GM19455 (cell line): Measurements from ENCODE around the gene ARID1B.

Experiments
- ATAC-seq: cut with Tn5 transposase; IDR thresholded peaks from one replicate; pipeline ENCODE4 v1.9.1; 2021; ENCODE audit not compliant: unreplicated experiment

The ARID1B gene

DNA sequence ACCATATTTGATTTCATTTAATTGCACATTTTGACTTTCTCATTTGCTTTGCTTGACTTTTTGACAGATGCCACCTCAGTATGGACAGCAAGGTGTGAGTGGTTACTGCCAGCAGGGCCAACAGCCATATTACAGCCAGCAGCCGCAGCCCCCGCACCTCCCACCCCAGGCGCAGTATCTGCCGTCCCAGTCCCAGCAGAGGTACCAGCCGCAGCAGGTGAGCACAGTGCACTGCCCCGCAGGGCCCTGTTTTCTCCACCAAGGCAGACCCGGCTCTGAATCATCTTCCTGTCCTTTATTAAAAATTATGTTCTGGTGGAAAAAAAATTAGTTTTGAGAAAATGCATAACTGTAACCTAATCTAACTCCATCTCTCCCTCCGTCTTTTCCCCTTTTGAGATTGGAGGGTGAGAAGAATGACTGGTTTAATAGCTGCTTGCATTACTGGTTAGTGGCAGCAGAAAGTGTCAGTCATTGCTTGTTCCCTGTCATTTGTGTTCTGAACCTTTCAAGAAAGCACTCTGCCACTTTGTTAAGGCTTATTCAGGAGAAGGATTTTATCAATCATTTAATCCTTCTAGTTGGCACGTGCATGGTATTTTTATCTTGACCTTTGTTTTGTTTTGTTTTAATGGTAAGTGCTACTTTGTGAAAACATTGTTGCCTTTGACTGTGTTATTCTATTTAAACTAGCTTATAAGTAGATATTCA lies 124.3 kb downstream of the ARID1B start:
- ATAC-seq: no peak

- ATAC-seq: no peak
Measured at GRCh38 chr6:156902782-156903181, 125.6 kb downstream of the ARID1B start.

- ATAC-seq: no peak
Measured at GRCh38 chr6:156904176-156904967, 127.2 kb downstream of the ARID1B start.

DNA sequence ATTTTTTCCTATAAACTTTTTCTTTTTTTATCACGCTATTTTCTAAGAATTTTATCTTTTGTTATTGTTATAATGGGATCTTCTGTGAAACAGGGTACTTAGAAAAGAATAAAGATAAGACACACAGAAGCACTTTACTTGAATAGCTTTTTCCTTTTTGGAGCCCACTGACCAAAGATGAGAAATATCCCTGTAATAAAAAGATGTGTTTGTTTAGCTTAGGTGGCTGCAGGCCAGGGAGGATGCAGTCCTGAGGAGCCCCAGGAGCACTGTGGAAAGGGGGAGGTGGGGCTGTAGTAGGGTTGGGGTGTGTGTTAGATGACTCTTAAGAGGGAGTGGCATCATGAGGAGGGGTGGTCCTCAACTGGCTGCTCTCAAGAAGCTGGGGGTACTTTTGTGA lies 128.6 kb downstream of the ARID1B start:
- ATAC-seq: no peak

DNA sequence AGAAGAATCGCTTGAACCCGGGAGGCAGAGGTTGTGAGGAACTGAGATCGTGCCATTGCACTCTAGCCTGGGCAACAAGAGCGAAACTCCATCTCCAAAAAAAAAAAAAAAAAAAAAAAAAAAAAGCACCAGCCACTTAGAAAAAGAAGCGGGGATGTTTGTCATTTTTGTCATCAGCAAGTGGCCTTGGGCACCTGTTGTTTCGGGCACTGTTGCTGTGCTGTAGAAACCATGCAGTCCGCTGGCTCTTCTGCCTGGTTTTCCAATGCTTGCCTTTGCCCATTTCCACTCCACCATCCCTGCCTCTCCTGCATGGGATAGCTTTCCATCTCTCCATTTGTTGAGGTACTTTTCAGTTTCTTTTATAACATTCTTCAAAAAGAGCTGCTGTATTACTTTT lies 129.3 kb downstream of the ARID1B start:
- ATAC-seq: no peak

DNA sequence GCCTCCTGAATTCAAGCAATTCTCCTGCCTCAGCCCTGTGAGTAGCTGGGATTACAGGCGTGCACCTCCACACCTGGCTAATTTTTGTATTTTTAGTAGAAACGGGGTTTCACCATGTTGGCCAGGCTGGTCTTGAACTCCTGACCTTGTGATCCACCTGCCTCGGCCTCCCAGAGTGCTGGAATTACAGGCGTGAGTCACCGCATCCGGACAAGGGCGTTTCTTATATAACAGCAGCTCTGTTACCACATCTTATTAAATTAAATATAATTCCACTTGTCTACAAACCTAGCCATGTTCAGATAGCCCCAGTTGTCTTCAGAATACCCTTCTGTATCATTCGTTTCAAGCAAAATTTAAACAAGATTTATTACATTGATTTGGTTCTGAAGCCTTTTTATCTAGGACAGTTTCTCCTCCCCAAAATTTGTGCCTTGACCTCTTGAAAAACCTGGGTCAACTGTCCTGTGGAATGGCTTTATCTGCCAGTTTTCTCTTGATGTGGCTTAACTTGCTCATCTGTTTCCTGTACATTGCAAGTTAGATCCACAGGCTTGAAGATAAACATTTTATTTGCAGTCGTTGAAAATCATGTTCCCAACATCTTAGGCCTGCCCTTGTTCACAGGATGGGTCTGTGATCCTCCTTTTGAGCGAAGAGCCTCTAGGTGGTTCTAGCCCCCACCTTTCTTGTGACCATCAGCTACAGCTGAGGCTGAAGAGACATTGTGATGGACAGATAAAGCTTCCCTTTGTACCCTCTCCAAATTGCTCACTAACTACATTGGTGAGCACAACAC lies 132.2 kb downstream of the ARID1B start:
- no peak for ATAC-seq

GRCh38 chr6:156910011-156910334 lies 132.8 kb downstream of the ARID1B start:
- ATAC-seq: no peak

GRCh38 chr6:156910938-156911337 lies 133.8 kb downstream of the ARID1B start:
- no peak for ATAC-seq

DNA sequence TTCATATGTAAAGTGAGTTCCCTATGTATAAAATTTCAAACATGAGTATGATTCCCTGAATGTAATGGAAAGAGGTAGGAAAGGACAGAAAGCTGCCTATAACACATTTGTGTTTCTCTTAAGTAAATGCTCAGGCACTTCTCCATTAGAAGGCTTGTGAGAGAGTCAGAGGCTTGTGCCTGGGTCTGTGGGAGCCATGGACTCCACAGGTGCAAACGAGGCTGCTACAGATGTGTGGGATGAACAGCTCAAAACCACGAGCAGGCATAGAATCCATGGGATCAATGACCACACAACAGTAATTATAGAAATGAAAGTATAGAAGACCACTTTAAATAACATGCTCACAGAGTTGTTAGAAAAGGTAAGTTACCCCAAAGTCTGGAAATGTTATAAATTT lies 134.4 kb downstream of the ARID1B start:
- no peak for ATAC-seq

DNA sequence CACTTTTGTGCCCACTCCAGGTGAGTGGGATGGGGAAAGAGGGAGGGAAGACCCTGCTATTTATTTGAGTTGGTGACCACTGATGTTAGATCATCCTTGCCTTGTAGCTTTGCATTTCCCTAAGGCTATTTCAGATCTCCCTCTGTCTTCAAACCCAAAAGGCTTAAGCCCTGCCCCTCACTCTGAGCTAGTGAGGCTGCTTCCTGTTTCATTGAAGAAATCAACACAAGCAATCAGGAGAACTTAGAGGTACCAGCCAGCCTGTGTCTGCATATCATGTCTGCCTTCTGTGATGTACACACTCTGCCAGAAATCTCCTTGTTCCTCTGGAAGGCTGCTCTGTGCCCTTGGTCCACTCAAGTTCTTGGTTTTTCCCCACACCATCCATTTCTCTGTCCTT lies 135.3 kb downstream of the ARID1B start:
- no peak for ATAC-seq

GRCh38 chr6:156914181-156914580 lies 137.0 kb downstream of the ARID1B start:
- ATAC-seq: no peak

GRCh38 chr6:156916130-156916801 lies 139.1 kb downstream of the ARID1B start:
- ATAC-seq: peak; percentile 55

DNA sequence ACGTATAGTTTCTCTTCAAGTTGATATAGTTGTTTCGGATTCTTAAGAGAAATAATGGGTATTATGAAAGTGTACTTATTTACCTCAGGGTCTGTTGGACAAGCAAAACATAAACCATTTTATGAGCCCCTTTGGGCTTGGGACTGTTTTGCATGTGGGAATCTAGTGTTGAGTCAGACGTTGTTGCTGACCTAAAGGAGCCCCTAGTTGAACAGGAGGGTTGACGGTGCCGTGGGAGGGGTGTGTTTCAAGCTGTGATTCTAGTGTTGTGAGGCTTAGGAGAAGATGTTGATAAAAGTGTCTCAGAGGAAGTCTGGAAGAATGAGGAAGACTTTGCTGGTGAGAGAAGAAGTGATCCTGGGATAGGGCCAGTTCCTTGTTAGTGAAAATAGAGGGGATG lies 140.0 kb downstream of the ARID1B start:
- peak; percentile 71 for ATAC-seq

GRCh38 chr6:156918647-156919046 lies 141.5 kb downstream of the ARID1B start:
- no peak for ATAC-seq

DNA sequence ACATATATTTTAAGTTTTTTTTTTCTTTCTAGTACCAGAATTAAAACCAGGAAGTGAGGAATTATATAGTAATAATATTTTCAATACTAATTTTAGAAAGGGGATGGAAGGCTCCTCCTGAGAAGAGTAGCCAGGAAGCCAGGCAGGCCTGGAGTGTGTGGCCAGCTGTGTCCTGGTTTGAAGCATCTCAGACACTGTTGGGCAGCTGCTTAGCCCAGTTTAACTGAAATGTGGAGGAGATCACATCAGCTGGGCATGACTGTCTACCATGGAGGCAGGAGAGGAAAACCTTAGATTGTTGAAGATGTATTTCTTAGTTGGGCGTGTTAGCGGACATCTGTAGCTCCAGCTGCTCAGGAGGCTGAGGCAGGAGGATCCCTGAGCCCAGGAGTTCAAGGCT lies 142.2 kb downstream of the ARID1B start:
- ATAC-seq: no peak

- ATAC-seq: no peak
Measured at GRCh38 chr6:156919814-156920369, 142.7 kb downstream of the ARID1B start.

DNA sequence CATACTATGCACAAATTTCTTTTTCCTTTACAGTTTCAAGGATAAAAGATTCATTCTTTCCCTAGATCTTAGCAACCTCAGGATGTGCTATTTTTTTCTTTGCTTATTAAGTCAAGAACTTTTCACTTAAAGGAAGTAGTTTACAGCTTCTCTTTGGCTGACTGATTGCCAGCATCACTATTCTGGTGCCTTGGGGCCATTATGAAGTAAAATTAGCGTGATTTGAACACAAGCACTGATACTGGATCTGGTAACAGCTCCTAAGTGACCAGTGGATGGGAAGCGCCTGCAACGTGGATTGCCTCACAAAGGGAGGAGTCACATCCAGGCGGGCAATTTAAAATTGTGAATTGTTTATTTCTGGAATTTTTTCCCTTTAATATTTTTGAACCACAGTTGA lies 147.1 kb downstream of the ARID1B start:
- ATAC-seq: no peak

- no peak for ATAC-seq
Measured at GRCh38 chr6:156925026-156925425, 147.8 kb downstream of the ARID1B start.

- ATAC-seq: peak; percentile 70
Measured at GRCh38 chr6:156925718-156926607, 148.8 kb downstream of the ARID1B start.

DNA sequence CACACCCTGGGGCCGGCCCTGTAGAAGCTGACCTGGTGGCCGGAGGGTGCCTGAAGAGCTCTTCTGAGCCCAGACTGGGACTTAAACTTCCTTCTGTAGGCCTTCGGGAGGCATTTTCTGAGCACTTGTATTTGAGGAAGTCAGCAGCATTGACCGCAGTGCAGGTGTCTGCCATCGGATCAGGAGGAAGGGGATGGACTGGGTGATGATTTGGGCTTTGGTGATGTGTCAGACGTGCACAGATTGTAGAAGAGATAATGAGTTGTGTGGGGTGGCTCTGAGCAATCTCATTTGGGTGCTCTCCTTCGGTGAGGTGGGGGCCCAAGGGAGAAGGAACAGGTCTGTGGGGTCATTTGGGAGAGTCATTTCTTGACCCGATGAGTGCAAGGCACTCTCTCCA lies 150.9 kb downstream of the ARID1B start:
- ATAC-seq: no peak
